Measurements from ENCODE around the gene GPX7.

GRCh38 chr1:52633291-52633754 lies 31.2 kb downstream of the GPX7 start:
- TF ChIP-seq POLR2AphosphoS5 (IDR thresholded peaks at IDR 0.05; ENCODE audit: borderline replicate concordance, low read depth, low read length) (no peak), EZH2 (IDR thresholded peaks at IDR 0.05) (no peak), FOXP2 (optimal IDR thresholded peaks at IDR 0.05; ENCODE audit: control extremely low read depth, extremely low read length, insufficient read depth) (no peak)
